ENCODE measurements around the gene RAD51B.

Gene RAD51B

DNA sequence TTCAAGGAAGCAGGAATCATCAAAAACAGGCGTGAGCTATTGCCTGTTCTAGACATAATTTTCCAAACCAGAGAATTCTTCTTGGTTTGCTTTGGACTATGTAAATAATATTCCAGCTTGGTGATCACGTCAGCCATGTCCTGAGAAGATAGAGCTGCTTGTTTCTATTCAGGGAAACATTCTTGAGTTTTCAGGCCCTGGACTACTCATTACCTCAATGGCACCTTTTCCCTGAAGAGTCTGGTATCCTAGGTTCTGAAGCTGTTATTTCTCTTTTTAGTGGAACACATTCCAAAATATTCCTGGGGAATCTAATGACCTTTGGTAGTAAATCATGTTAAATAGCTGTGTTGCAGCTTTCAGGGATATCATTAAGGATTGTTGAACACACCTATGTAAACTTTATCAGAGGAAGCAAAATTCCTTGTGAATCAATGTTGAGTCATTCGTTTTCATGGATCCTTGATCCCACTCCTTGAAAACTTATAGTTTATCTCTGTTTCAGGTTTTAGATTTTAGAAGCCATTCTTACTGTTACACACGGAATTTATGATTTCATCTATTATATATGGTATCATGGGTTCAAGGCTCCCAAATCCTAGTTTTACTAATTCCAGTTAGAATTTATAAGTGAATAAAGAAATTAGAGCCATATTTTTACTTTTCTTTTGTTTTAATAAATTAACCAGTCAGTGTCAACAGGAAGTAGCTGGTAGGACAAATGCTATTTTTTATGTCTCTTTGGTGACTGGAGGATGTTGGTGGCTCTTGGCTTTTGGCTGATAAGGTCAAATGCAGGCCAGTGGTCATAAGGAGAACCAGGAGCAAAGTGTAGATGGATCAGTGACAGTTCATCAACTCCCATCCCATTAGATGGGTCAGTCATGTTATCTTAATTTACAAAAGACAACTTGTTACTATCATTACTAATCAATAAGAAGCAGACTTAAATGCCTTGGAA, 593.2 kb downstream of the RAD51B start:
- TF ChIP-seq, protein P1, sequence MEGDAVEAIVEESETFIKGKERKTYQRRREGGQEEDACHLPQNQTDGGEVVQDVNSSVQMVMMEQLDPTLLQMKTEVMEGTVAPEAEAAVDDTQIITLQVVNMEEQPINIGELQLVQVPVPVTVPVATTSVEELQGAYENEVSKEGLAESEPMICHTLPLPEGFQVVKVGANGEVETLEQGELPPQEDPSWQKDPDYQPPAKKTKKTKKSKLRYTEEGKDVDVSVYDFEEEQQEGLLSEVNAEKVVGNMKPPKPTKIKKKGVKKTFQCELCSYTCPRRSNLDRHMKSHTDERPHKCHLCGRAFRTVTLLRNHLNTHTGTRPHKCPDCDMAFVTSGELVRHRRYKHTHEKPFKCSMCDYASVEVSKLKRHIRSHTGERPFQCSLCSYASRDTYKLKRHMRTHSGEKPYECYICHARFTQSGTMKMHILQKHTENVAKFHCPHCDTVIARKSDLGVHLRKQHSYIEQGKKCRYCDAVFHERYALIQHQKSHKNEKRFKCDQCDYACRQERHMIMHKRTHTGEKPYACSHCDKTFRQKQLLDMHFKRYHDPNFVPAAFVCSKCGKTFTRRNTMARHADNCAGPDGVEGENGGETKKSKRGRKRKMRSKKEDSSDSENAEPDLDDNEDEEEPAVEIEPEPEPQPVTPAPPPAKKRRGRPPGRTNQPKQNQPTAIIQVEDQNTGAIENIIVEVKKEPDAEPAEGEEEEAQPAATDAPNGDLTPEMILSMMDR (IDR thresholded peaks at IDR 0.05; ENCODE audit: low read depth, low read length) = no peak
- Histone ChIP-seq H3K4me1 (no peaks in the 10 kb centered on the region), H3K4me3 (ENCODE audit: low read depth, low read length) (no peak overlapping the region), H3K9me3 (no peaks in the 10 kb centered on the region), H3K36me3 (no peaks in the 10 kb centered on the region), H3K27me3 (no peaks in the 10 kb centered on the region)
- DNase-seq = no peak

- Histone ChIP-seq H3K9me3 (no peaks in the 10 kb centered on the region), H3K4me3 (ENCODE audit: low read depth, low read length) (no peak overlapping the region), H3K36me3 (no peaks in the 10 kb centered on the region), H3K4me1 (no peaks in the 10 kb centered on the region), H3K27me3 (no peaks in the 10 kb centered on the region)
- TF ChIP-seq, protein P1 (IDR thresholded peaks at IDR 0.05; ENCODE audit: low read depth, low read length) = no peak
- DNase-seq = no peak
Observed at GRCh38 chr14:68413509-68413908, 593.9 kb downstream of the RAD51B start.

DNA sequence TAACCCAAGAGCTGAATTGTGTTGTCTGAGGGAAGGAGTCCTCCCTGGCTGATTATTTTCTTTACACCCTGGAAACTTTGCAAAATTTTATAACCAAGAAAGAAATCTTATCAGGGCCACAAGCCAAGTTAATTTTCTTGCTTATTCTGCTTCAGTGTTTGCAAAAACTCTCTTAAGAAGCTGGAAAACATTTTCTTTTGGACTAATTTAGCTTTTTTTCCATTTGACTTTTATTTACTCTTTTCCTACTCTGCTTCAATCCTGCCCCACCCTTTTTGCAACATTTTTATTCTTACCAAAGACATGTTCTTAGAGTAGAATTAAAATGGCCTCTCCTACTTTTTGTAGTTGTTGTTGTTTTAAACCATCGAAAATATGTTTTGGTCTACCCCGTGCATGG, 594.5 kb downstream of the RAD51B start:
- no peak for DNase-seq
- Histone ChIP-seq H3K27me3 (no peaks in the 10 kb centered on the region), H3K36me3 (no peaks in the 10 kb centered on the region), H3K4me1 (no peaks in the 10 kb centered on the region), H3K9me3 (no peaks in the 10 kb centered on the region), H3K4me3 (ENCODE audit: low read depth, low read length) (no peak overlapping the region)
- TF ChIP-seq, protein P1 (IDR thresholded peaks at IDR 0.05; ENCODE audit: low read depth, low read length) = no peak

DNA sequence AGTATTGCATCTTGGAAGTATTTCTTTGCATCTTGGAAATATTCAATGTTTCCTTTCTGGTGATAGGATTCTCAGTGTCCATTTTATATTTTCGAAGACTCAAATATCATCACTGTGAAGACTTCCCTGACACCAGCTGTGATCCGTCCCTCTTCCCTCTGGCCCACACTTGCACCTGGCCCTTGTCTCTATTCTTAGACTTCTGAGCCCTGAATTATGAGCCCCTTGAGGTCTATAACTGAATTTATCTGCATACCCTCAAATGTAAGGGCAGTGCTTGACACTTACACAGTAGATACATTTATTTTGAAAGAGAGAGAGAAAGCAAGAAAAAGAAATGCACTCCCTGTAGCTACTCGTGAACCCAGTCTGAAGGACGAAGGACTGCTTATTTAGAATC, 596.6 kb downstream of the RAD51B start:
- Histone ChIP-seq H3K27me3 (no peaks in the 10 kb centered on the region), H3K4me1 (no peaks in the 10 kb centered on the region), H3K9me3 (no peaks in the 10 kb centered on the region), H3K4me3 (ENCODE audit: low read depth, low read length) (no peak overlapping the region), H3K36me3 (no peaks in the 10 kb centered on the region)
- no peak for DNase-seq
- TF ChIP-seq, protein P1 (IDR thresholded peaks at IDR 0.05; ENCODE audit: low read depth, low read length) = no peak

- Histone ChIP-seq H3K9me3 (no peaks in the 10 kb centered on the region), H3K36me3 (no peaks in the 10 kb centered on the region), H3K4me3 (ENCODE audit: low read depth, low read length) (no peak overlapping the region), H3K27me3 (no peaks in the 10 kb centered on the region), H3K4me1 (no peaks in the 10 kb centered on the region)
- TF ChIP-seq, protein P1 (IDR thresholded peaks at IDR 0.05; ENCODE audit: low read depth, low read length) = no peak
- DNase-seq = no peak
Observed at GRCh38 chr14:68417009-68417650, 597.6 kb downstream of the RAD51B start.

All from BE2C (cell line).